NB4 (cell line): Measurements from ENCODE around the gene CASQ2.

Source experiments
- DNase-seq: peaks from one replicate; pipeline ENCODE4 v3.0.0; 2010; ENCODE audit warnings: low read depth
- H3K4me3 ChIP-seq: one replicate; pipeline ENCODE4 v1.5.1; 2011; ENCODE audit warnings: mild to moderate bottlenecking, low read depth, low read length, moderate library complexity
- MYC ChIP-seq: IDR thresholded peaks from 2 replicates; pipeline ENCODE4 v1.6.1; 2011; ENCODE audit warnings: low read depth, low read length
- POLR2A ChIP-seq: IDR thresholded peaks from 2 replicates; pipeline ENCODE4 v1.6.1; 2011; ENCODE audit warnings: mild to moderate bottlenecking; ENCODE audit not compliant: insufficient read length; ENCODE audit errors: extremely low read depth
- TF ChIP-seq, protein P1 (sequence below): IDR thresholded peaks from one replicate; pipeline ENCODE4 v1.5.1; 2012; ENCODE audit warnings: low read depth, low read length
- TF ChIP-seq, protein P2 (sequence below): IDR thresholded peaks from 2 replicates; pipeline ENCODE4 v1.6.1; 2011; ENCODE audit warnings: low read depth, low read length

Gene CASQ2

DNA sequence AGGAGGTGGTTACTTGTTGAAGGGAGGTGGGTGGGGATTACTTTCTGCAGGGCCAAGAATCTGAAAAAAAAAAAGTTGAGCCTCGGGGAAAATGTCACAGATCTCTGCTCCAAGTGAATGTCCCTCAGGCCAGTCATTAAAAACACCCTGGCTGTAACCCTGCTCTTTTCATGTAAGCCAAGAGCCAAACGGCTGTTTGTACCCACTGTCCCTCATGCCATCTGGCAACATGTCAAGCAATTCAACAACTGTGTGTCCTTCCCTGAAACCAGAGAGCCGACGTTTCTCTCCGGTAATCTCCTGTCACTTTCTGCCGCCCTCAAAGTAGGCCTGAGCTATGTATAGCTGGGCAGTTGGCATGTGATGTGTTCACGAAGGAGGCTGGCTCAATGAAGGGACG lies 14.7 kb downstream of the CASQ2 start:
- TF ChIP-seq, protein P1, sequence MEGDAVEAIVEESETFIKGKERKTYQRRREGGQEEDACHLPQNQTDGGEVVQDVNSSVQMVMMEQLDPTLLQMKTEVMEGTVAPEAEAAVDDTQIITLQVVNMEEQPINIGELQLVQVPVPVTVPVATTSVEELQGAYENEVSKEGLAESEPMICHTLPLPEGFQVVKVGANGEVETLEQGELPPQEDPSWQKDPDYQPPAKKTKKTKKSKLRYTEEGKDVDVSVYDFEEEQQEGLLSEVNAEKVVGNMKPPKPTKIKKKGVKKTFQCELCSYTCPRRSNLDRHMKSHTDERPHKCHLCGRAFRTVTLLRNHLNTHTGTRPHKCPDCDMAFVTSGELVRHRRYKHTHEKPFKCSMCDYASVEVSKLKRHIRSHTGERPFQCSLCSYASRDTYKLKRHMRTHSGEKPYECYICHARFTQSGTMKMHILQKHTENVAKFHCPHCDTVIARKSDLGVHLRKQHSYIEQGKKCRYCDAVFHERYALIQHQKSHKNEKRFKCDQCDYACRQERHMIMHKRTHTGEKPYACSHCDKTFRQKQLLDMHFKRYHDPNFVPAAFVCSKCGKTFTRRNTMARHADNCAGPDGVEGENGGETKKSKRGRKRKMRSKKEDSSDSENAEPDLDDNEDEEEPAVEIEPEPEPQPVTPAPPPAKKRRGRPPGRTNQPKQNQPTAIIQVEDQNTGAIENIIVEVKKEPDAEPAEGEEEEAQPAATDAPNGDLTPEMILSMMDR, result no peak
- TF ChIP-seq MYC, result no peak
- TF ChIP-seq, protein P2, sequence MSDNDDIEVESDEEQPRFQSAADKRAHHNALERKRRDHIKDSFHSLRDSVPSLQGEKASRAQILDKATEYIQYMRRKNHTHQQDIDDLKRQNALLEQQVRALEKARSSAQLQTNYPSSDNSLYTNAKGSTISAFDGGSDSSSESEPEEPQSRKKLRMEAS, result no peak
- no peak for TF ChIP-seq POLR2A
- no peak for DNase-seq
- H3K4me3 ChIP-seq, result no peak overlapping the region

DNA sequence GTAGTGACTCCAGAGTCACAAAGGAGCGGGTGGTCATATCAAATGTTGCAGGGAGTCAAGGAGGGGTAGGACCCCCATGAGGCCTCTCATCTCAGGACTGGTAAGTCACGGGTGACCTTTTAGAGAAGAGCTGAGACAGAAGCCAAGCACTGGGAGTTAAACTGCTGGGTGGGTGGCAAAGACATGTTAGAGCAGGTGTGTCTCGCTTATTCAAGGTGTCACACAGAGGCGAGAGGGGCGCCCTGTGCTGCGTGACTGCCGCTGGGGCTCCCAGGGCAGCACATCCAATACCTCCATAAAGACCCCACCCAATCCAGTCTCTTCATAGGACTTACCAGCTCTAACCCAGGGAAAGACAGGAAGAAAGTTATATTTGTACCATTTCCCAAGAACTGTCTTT lies 15.2 kb downstream of the CASQ2 start:
- no peak for DNase-seq
- no peak overlapping the region for H3K4me3 ChIP-seq
- TF ChIP-seq, protein P2, result no peak
- TF ChIP-seq, protein P1, result no peak
- TF ChIP-seq MYC, result no peak
- no peak for TF ChIP-seq POLR2A

DNA sequence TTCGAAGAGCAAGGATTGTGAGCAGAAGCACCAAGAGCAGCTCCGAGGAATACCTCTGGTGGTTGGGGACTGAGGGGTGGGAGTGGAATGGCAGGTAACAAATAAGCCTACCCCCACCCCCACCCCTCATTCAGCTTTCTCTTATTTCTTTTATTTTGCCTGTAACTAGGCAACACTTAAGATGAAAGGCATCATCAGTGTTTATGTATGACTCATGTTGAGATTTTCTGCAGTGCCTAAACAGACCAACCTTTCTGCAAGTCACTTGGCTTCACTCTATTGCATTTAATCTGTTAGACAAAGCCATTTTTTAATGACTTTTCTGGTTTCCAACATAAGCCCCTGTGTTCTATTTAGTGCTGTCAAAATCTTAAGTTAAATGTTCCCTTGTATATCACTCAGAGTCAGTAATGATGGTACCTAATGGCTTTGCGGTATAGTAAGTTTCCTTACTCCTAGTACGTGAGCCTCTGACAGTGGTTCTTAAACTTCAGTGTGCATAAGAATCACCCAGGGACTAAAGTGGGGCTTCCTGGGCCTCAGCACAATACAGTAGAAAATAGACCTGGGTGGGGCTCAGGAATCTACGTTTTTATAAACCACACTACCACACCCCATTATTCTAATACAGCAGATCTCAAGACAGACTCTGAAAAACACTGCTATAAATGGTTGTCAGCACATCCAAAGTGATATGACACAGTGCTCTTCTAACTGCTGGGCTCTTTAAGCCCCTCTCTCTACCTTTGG lies 19.9 kb downstream of the CASQ2 start:
- no peak overlapping the region for H3K4me3 ChIP-seq
- no peak for DNase-seq
- TF ChIP-seq, protein P1, result no peak
- TF ChIP-seq POLR2A (no peak), MYC (no peak)
- TF ChIP-seq, protein P2, result no peak

DNA sequence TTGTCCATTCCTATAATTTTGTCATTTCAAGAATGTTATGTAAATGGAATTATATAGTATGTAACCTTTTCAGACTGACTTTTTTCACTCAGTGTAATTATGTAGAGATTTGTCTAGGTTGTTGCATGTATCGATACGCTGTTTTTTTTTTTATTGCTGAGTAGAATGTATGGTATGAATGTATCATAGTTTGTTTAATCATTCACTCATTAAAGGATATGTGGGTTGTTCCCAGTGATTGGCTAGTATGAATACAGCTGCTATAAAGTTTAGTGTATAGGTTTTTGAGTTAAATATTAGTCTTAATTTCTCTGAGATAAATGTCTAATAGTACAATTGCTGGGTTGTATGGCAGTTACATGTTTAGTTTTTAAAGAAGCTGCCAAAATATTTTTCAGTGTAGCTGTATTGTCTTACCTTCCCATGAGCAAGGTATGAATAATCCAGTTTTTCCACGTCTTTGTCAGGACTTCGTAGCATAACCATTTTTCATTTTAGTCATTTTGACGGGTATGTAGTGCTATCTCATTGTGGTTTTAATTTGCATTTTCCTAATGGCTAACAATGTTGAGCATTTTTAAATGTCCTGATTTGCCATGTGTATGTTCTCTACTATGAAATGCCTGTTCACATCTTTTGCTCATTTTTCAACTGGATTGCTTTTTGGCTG lies 22.4 kb downstream of the CASQ2 start:
- no peak for DNase-seq
- TF ChIP-seq, protein P2, result no peak
- TF ChIP-seq, protein P1, result no peak
- TF ChIP-seq MYC, result no peak
- TF ChIP-seq POLR2A, result no peak
- H3K4me3 ChIP-seq, result no peak overlapping the region

DNA sequence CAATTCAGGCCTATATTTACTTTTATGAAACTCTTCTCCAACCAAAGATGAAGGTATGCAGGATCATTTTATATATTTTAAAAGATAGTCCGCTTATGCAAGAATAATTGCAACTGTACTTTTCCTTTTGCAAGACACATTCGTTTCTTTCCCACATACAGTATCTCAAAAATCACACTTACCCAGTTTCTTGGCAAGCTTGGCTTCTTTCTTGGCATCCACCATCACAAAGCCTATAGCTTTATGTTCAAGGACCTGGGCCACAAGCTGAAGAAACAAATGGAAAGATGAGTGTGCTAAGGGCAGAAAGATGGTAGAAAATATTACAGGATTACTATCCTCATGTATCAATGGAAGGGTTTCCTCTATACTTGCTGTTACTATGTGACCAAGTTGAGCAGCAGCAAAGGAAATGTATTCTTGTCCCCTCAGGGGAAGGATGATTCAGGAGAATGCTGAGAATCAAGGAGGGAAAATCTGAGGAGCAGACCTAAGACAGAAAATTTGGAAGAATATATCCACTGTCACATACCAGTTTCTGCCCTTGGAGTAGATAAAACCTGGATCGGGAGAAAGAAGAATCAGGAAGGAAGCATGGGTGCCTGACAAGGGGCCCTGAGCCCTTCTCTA lies 23.8 kb downstream of the CASQ2 start:
- no peak for TF ChIP-seq MYC
- TF ChIP-seq, protein P1, result no peak
- no peak for TF ChIP-seq POLR2A
- TF ChIP-seq, protein P2, result no peak
- no peak for DNase-seq
- no peak overlapping the region for H3K4me3 ChIP-seq
